T-helper 2 cell (primary cell): ENCODE data around the gene PRMT2.
"Not testable (repeated sequence)": the region's sequence is repeated elsewhere in the genome, so short reads cannot be mapped to it uniquely, and the experiment has no call there.

Experiments used
- DNase-seq, 5 experiments: peaks; one replicate each; pipeline versions ENCODE4 v3.0.0 to v3.0.0-alpha.2; 2012 to 2022

Gene PRMT2

DNA sequence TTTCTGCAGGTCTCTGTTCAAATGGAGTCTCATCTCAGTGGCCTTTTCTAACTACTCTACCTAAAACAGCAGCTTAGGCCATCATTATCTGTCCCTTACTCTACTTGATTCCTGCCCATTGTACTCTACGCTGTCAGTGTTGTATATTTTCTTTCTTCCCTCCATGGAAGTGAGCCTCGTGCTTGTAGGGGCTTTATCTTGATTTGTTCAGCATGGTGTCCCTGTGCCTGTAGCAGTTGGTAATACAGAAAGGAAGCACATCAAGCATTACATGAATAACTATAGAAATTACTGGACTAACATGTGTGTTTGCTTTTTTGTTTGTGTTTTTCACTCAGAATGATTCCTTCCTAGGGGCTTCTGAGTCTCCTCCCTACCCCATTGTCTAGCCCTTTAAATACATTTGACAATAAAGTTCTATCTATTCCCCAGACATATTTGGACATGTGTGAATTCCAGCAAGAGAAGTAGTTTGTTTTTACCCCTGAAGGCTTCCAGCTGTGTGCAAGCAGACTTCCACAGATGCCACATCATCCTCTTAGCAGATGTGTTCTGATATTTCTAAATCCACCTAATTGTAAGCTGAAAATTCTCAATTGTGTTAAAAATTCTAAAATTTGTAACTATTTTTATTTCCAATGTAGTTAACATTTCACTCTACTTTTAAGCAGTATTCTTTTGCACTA lies 40.3 kb downstream of the PRMT2 start:
- DNase-seq, result no peak

DNA sequence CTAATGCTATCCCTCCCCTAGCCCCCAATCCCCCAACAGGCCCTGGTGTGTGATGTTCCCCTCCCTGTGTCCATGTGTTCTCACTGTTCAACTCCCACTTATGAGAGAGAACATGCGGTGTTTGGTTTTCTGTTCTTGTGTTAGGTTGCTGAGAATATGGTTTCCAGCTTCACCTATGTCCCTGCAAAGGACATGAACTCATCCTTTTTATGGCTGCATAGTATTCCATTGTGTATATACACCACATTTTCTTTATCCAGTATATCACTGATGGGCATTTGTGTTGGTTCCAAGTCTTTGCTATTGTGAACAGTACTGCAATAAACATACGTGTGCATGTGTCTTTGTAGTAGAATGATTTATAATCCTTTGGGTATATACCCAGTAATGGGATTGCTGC lies 41.1 kb downstream of the PRMT2 start:
- DNase-seq, result not testable (repeated sequence)

DNA sequence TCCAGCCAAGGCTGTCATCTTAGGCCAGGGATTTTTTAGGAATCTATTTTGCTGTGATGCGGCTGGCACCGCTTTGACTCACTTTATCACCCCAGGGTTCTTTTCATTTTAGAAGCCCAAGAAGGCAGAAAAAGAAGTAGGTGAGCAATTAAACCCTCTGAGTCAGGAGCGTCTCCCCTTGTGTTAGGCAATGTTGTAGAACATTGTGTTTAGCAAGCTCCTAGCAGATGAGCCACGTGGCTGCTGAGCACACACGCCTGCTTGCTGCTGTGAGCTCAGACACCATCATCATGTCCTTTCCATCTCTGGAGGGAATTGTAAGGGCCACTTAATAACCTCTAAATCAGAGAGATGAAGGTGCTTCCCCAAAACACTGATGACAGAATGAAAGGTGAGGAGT lies 46.1 kb downstream of the PRMT2 start:
- DNase-seq, result not testable (repeated sequence)

DNA sequence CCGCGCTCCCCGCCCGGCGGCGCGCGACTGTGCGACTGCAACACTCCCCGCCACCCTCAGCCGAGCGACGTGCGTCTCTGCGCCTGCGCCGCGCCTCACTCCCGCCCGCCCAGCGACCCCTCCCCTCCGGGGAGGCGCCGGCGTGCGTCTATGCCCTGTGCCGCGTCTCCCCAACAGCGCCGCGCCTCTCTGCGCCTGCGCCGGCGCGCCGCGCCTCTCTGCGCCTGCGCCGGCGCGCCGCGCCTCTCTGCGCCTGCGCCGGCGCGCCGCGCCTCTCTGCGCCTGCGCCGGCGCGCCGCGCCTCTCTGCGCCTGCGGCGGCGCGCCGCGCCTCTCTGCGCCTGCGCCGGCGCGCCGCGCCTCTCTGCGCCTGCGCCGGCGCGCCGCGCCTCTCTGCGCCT lies 63.2 kb downstream of the PRMT2 start:
- not testable (repeated sequence) for DNase-seq

DNA sequence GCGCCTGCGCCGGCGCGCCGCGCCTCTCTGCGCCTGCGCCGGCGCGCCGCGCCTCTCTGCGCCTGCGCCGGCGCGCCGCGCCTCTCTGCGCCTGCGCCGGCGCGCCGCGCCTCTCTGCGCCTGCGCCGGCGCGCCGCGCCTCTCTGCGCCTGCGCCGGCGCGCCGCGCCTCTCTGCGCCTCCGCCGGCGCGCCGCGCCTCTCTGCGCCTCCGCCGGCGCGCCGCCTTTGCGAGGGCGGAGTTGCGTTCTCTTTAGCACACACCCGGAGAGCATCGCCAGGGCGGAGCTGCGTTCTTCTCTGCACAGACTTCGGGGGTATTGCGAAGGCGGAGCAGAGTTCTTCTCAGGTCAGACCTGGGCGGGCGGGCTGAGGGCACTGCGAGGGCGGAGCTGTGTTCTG lies 63.6 kb downstream of the PRMT2 start:
- DNase-seq, result peak in 1 of 5 experiments; percentile 12
